ENCODE data around the gene CSNK2A2.

Gene CSNK2A2

GRCh38 chr16:58236231-58236690 is 38.4 kb upstream of the CSNK2A2 start:
- Histone ChIP-seq H3K4me2 (ENCODE audit: low read depth, low read length) (peak overlapping the region; percentile 74), H3K4me1 (ENCODE audit: low read length) (0 out of 2 replicates have a peak, but pooled peaks cover 3% of the 10 kb centered on the region), H3K27me3 (replicated peaks; ENCODE audit: insufficient read depth, low read length) (no peaks in the 10 kb centered on the region), H3F3A (ENCODE audit: insufficient read depth, low read length) (no peaks in the 10 kb centered on the region), H2AFZ (ENCODE audit: low read length) (peak overlapping the region; percentile 93), H4K20me1 (ENCODE audit: insufficient read depth, low read length) (no peaks in the 10 kb centered on the region), H3K79me2 (ENCODE audit: low read length) (no peaks in the 10 kb centered on the region), H3K9me2 (replicated peaks; ENCODE audit: insufficient read depth, low read length) (no peaks in the 10 kb centered on the region), H3K36me3 (replicated peaks; ENCODE audit: insufficient read depth, low read length) (no peaks in the 10 kb centered on the region), H3K9ac (ENCODE audit: low read length) (peak overlapping the region; percentile 35; the same call in 1 of the 2 replicates), H3K4me3 (ENCODE audit: low read length) (peak overlapping the region; percentile 64), H3K9me3 (replicated peaks; ENCODE audit: insufficient read depth, low read length) (no peaks in the 10 kb centered on the region), H3K27ac (ENCODE audit: low read length) (no peak overlapping the region)
- TF ChIP-seq EZH2 (optimal IDR thresholded peaks at IDR 0.05; ENCODE audit: low read depth, low read length) (no peak), EZH2phosphoT487 (IDR thresholded peaks at IDR 0.05; ENCODE audit: low read length) (no peak), CTCF (IDR thresholded peaks at IDR 0.05; ENCODE audit: low read length) (no peak)
- peak; percentile 75 for DNase-seq

- H3F3A ChIP-seq (ENCODE audit: insufficient read depth, low read length), result no peaks in the 10 kb centered on the region
- H3K27me3 ChIP-seq (replicated peaks; ENCODE audit: insufficient read depth, low read length), result no peaks in the 10 kb centered on the region
- H3K4me2 ChIP-seq (ENCODE audit: low read depth, low read length), result peak overlapping the region; percentile 74
- H3K4me3 ChIP-seq (ENCODE audit: low read length), result peak overlapping the region; percentile 64; the same call in 1 of the 2 replicates
- no peaks in the 10 kb centered on the region for H4K20me1 ChIP-seq (ENCODE audit: insufficient read depth, low read length)
- no peaks in the 10 kb centered on the region for H3K9me3 ChIP-seq (replicated peaks; ENCODE audit: insufficient read depth, low read length)
- no peaks in the 10 kb centered on the region for H3K9me2 ChIP-seq (replicated peaks; ENCODE audit: insufficient read depth, low read length)
- no peak overlapping the region for H3K27ac ChIP-seq (ENCODE audit: low read length)
- TF ChIP-seq EZH2 (optimal IDR thresholded peaks at IDR 0.05; ENCODE audit: low read depth, low read length), result no peak
- no peak for TF ChIP-seq EZH2phosphoT487 (IDR thresholded peaks at IDR 0.05; ENCODE audit: low read length)
- no peak for TF ChIP-seq CTCF (IDR thresholded peaks at IDR 0.05; ENCODE audit: low read length)
- H3K4me1 ChIP-seq (ENCODE audit: low read length), result 0 out of 2 replicates have a peak, but pooled peaks cover 3% of the 10 kb centered on the region
- no peak for DNase-seq
- no peaks in the 10 kb centered on the region for H3K79me2 ChIP-seq (ENCODE audit: low read length)
- H2AFZ ChIP-seq (ENCODE audit: low read length), result peak overlapping the region; percentile 93
- H3K36me3 ChIP-seq (replicated peaks; ENCODE audit: insufficient read depth, low read length), result no peaks in the 10 kb centered on the region
- no peak overlapping the region for H3K9ac ChIP-seq (ENCODE audit: low read length)
Measured at GRCh38 chr16:58235663-58236062, 37.8 kb upstream of the CSNK2A2 start.

- no peaks in the 10 kb centered on the region for H3K79me2 ChIP-seq (ENCODE audit: low read length)
- H3K4me3 ChIP-seq (ENCODE audit: low read length), result no peak overlapping the region
- no peak overlapping the region for H3K9ac ChIP-seq (ENCODE audit: low read length)
- no peak for TF ChIP-seq EZH2phosphoT487 (IDR thresholded peaks at IDR 0.05; ENCODE audit: low read length)
- no peak overlapping the region for H3K4me2 ChIP-seq (ENCODE audit: low read depth, low read length)
- H3F3A ChIP-seq (ENCODE audit: insufficient read depth, low read length), result no peaks in the 10 kb centered on the region
- no peaks in the 10 kb centered on the region for H3K36me3 ChIP-seq (replicated peaks; ENCODE audit: insufficient read depth, low read length)
- no peak overlapping the region for H3K27ac ChIP-seq (ENCODE audit: low read length)
- no peak overlapping the region for H2AFZ ChIP-seq (ENCODE audit: low read length)
- H3K4me1 ChIP-seq (ENCODE audit: low read length), result 0 out of 2 replicates have a peak, but pooled peaks cover 3% of the 10 kb centered on the region
- H3K9me3 ChIP-seq (replicated peaks; ENCODE audit: insufficient read depth, low read length), result no peaks in the 10 kb centered on the region
- no peaks in the 10 kb centered on the region for H3K27me3 ChIP-seq (replicated peaks; ENCODE audit: insufficient read depth, low read length)
- H3K9me2 ChIP-seq (replicated peaks; ENCODE audit: insufficient read depth, low read length), result no peaks in the 10 kb centered on the region
- no peaks in the 10 kb centered on the region for H4K20me1 ChIP-seq (ENCODE audit: insufficient read depth, low read length)
- no peak for DNase-seq
Measured at GRCh38 chr16:58234831-58235595, 37.1 kb upstream of the CSNK2A2 start.

GRCh38 chr16:58230259-58230658 is 32.4 kb upstream of the CSNK2A2 start:
- H3K9me2 ChIP-seq (replicated peaks; ENCODE audit: insufficient read depth, low read length), result no peaks in the 10 kb centered on the region
- H3F3A ChIP-seq (ENCODE audit: insufficient read depth, low read length), result no peaks in the 10 kb centered on the region
- no peaks in the 10 kb centered on the region for H3K79me2 ChIP-seq (ENCODE audit: low read length)
- H3K9ac ChIP-seq (ENCODE audit: low read length), result no peak overlapping the region
- no peak overlapping the region for H3K4me3 ChIP-seq (ENCODE audit: low read length)
- H3K27ac ChIP-seq (ENCODE audit: low read length), result no peak overlapping the region
- H3K9me3 ChIP-seq (replicated peaks; ENCODE audit: insufficient read depth, low read length), result no peaks in the 10 kb centered on the region
- no peaks in the 10 kb centered on the region for H3K27me3 ChIP-seq (replicated peaks; ENCODE audit: insufficient read depth, low read length)
- no peak for DNase-seq
- no peak overlapping the region for H2AFZ ChIP-seq (ENCODE audit: low read length)
- no peaks in the 10 kb centered on the region for H4K20me1 ChIP-seq (ENCODE audit: insufficient read depth, low read length)
- H3K4me2 ChIP-seq (ENCODE audit: low read depth, low read length), result no peak overlapping the region
- H3K4me1 ChIP-seq (ENCODE audit: low read length), result no peaks in the 10 kb centered on the region
- TF ChIP-seq EZH2phosphoT487 (IDR thresholded peaks at IDR 0.05; ENCODE audit: low read length), result no peak
- no peak for TF ChIP-seq CTCF (IDR thresholded peaks at IDR 0.05; ENCODE audit: low read length)
- no peak for TF ChIP-seq EZH2 (optimal IDR thresholded peaks at IDR 0.05; ENCODE audit: low read depth, low read length)
- H3K36me3 ChIP-seq (replicated peaks; ENCODE audit: insufficient read depth, low read length), result no peaks in the 10 kb centered on the region

Data from MM.1S (cell line).